Measurements from ENCODE around the gene KCNJ1.

GRCh38 chr11:128909438-128910125 lies 42.5 kb upstream of the KCNJ1 start:
- TF ChIP-seq POLR2AphosphoS5 (IDR thresholded peaks at IDR 0.05; ENCODE audit: low read length): no peak
- TF ChIP-seq CTCF (IDR thresholded peaks at IDR 0.05 in 2 of 3, conservative IDR thresholded peaks at IDR 0.05 in 1 of 3; ENCODE audit: control insufficient read depth in 2 of 3, extremely low read depth in 1 of 3, insufficient read depth in 1 of 3, low read depth in 3 of 3, low read length in 3 of 3): no peak
- TF ChIP-seq YY1 (IDR thresholded peaks at IDR 0.05; ENCODE audit: low read depth, low read length): no peak
- TF ChIP-seq NFIC (IDR thresholded peaks at IDR 0.05; ENCODE audit: low read depth, low read length): no peak
- TF ChIP-seq REST (IDR thresholded peaks at IDR 0.05; ENCODE audit: low read depth, low read length): no peak
- no peak for TF ChIP-seq FOXK2 (IDR thresholded peaks at IDR 0.05)
- no peak for TF ChIP-seq EP300 (IDR thresholded peaks at IDR 0.05; ENCODE audit: borderline replicate concordance in 1 of 2, control insufficient read depth in 1 of 2, low read depth in 2 of 2, low read length in 2 of 2)
- no peak for TF ChIP-seq EZH2 (IDR thresholded peaks at IDR 0.05; ENCODE audit: borderline replicate concordance, control insufficient read depth, low read depth, low read length)
- no peak for TF ChIP-seq CEBPB (IDR thresholded peaks at IDR 0.05; ENCODE audit: borderline replicate concordance in 1 of 2, low read depth in 2 of 2, low read length in 2 of 2)
- TF ChIP-seq ZZZ3 (IDR thresholded peaks at IDR 0.05; ENCODE audit: control insufficient read depth, insufficient read length, low read depth): no peak
- TF ChIP-seq JUND (IDR thresholded peaks at IDR 0.05; ENCODE audit: low read depth, low read length): no peak
- TF ChIP-seq MAX (IDR thresholded peaks at IDR 0.05; ENCODE audit: low read depth, low read length): no peak
- TF ChIP-seq GABPA (IDR thresholded peaks at IDR 0.05; ENCODE audit: low read depth): no peak
- no peak for TF ChIP-seq ZSCAN29 (IDR thresholded peaks at IDR 0.05)

All from GM12878 (cell line).